Smooth muscle cell (in vitro differentiated cells): ENCODE data around the gene NMUR1. TPM values are rescaled to one million over a fixed set of nuclear protein-coding genes. Genes with fewer than 3 reads are reported as not detected.

ENCODE experiments used
- DNase-seq: peaks from one replicate; lab custom pipeline; 2025; ENCODE audit not compliant: unreplicated experiment; lab: John Stamatoyannopoulos, UW
- H2AFZ ChIP-seq: fragments of 200-600 bp; sonication (generic); 2 replicates; pipeline ENCODE4 v1.6.0; 2016; ENCODE audit warnings: antibody characterized with exemption, low read depth, mild to moderate bottlenecking
- H3F3A ChIP-seq: fragments of 200-600 bp; sonication (generic); 2 replicates; pipeline ENCODE4 v1.6.0; 2017; ENCODE audit warnings: antibody characterized with exemption, low read depth
- H3K27ac ChIP-seq: fragments of 200-600 bp; sonication (generic); 2 replicates; pipeline ENCODE4 v1.5.1; 2016; ENCODE audit warnings: low read depth, mild to moderate bottlenecking
- H3K27me3 ChIP-seq: fragments of 200-600 bp; sonication (generic); 2 replicates; pipeline ENCODE4 v1.6.1; 2016; ENCODE audit warnings: low read depth, mild to moderate bottlenecking
- H3K36me3 ChIP-seq: fragments of 200-600 bp; sonication (generic); 2 replicates; pipeline ENCODE4 v1.5.1; 2016; ENCODE audit warnings: low read depth
- H3K4me1 ChIP-seq: fragments of 200-600 bp; sonication (generic); 2 replicates; pipeline ENCODE4 v1.5.1; 2016; ENCODE audit warnings: low read depth
- H3K4me2 ChIP-seq: fragments of 200-600 bp; sonication (generic); 2 replicates; pipeline ENCODE4 v1.6.0; 2016; ENCODE audit warnings: mild to moderate bottlenecking
- H3K4me3 ChIP-seq: fragments of 200-600 bp; sonication (generic); 2 replicates; pipeline ENCODE4 v1.5.1; 2016; ENCODE audit warnings: mild to moderate bottlenecking
- H3K79me2 ChIP-seq: fragments of 200-600 bp; sonication (generic); 2 replicates; pipeline ENCODE4 v1.6.0; 2016; ENCODE audit warnings: low read depth, mild to moderate bottlenecking
- H3K9ac ChIP-seq: fragments of 200-600 bp; sonication (generic); 2 replicates; pipeline ENCODE4 v1.6.0; 2016; ENCODE audit warnings: low read depth
- H3K9me3 ChIP-seq: fragments of 200-600 bp; sonication (generic); replicated peaks from 2 replicates; pipeline ENCODE4 v1.5.1; 2016; ENCODE audit warnings: low read depth
- H4K20me1 ChIP-seq: fragments of 200-600 bp; sonication (generic); 2 replicates; pipeline ENCODE4 v1.6.0; 2016; ENCODE audit warnings: low read depth
- WGBS: methylation state at CpG from one replicate; pipeline ENCODE4 v1.1.7; 2016; ENCODE audit warnings: low lambda C conversion rate; 5-methylcytosine and 5-hydroxymethylcytosine counted together
- polyA plus RNA-seq: library from polyadenylated mRNA; unstranded; fragments of >200 nt; fragmentation: Nextera tagmentation; extraction: Ambion mirVana; gene quantifications from 2 replicates; pipeline ENCODE4 v1.2.1, GENCODE V29; 2016
- total RNA-seq: library from RNA; depleted of rRNA; stranded (reverse); fragments of >200 nt; gene quantifications from 2 replicates; pipeline ENCODE4 v1.2.3, GENCODE V29; 2014
- TF ChIP-seq, protein P1 (sequence below): fragments of 200-600 bp; sonication (generic); IDR thresholded peaks from 2 replicates; pipeline ENCODE4 v1.5.1; 2017; ENCODE audit warnings: borderline replicate concordance, mild to moderate bottlenecking, antibody characterized with exemption; ENCODE audit not compliant: insufficient read depth, poor library complexity, severe bottlenecking

The NMUR1 gene
- total and polyA plus RNA-seq, 2 experiments from 2014 or later: not detected

DNA sequence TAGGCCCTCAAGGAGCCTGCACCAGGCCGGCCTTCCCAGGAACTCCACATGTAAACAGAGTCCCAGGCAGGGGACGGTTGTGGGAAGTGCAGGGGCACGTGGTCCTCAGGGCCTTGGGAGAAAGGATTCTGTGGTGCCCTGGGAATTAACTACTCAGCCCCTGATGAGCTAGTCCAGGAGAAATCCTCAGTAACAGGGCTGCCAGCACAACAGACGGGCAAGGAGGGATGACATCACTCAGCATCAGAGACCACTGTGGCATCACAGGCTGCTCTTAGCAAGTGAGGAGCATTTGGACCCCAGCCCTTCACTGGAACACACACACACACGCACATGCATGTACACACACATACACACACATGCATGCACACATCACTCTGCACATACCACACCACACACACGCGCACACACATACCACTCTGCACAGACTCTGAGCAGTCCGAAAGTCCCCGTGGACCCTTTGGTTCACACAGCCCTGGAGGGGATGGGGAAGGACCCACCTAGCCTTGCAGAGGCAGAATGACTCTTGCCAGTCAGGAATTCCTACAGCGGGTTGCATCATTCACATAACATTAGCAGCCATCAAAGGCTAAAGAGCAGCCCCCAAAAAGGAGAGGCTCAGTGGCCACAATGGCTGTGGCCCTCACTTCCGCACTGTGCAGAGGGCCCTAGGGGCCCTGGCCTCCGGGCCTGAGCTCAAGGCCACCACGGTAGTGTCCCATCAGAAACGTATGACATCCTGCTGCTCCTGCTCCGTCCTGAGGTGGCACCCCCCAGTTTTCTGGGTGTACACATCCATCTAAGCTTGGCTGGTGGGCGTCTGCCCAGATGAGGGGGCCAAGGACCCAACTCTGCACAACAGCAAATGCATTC, 1.9 kb upstream of the NMUR1 start:
- Histone ChIP-seq H3K36me3 (no peaks in the 10 kb centered on the region), H2AFZ (no peak overlapping the region), H3F3A (no peaks in the 10 kb centered on the region), H3K4me2 (no peak overlapping the region), H3K27me3 (peaks cover 17% of the 10 kb centered on the region), H4K20me1 (no peaks in the 10 kb centered on the region), H3K9ac (no peak overlapping the region), H3K79me2 (no peaks in the 10 kb centered on the region), H3K27ac (no peak overlapping the region), H3K4me3 (no peak overlapping the region), H3K4me1 (peaks cover 5% of the 10 kb centered on the region), H3K9me3 (no peaks in the 10 kb centered on the region)
- WGBS: 74% methylated on average over 16 of the region's 16 CpGs
- TF ChIP-seq, protein P1, sequence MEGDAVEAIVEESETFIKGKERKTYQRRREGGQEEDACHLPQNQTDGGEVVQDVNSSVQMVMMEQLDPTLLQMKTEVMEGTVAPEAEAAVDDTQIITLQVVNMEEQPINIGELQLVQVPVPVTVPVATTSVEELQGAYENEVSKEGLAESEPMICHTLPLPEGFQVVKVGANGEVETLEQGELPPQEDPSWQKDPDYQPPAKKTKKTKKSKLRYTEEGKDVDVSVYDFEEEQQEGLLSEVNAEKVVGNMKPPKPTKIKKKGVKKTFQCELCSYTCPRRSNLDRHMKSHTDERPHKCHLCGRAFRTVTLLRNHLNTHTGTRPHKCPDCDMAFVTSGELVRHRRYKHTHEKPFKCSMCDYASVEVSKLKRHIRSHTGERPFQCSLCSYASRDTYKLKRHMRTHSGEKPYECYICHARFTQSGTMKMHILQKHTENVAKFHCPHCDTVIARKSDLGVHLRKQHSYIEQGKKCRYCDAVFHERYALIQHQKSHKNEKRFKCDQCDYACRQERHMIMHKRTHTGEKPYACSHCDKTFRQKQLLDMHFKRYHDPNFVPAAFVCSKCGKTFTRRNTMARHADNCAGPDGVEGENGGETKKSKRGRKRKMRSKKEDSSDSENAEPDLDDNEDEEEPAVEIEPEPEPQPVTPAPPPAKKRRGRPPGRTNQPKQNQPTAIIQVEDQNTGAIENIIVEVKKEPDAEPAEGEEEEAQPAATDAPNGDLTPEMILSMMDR: no peak
- no peak for DNase-seq

DNA sequence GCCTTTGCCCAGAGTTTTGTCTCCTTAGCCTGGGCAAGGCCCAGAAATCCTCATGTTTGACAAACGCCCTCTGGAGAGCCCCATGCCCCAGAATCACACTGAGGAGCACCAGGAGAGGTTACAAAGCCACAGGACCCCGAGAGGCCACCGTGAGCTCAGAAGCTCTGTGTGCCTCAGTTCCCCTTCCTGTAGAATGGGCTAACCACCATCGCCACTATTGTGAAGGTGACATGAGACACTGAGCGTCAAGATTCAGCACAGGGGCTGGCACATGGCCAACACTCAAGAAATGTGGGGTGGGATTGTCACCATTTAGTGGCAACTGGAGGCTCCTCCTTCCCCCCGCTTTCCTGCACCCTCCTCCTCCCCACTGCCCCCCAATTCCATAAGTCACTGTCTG, 1.2 kb upstream of the NMUR1 start:
- H2AFZ ChIP-seq: no peak overlapping the region
- 93% methylated on average over 6 of the region's 6 CpGs for whole genome bisulfite sequencing
- H3F3A ChIP-seq: no peaks in the 10 kb centered on the region
- TF ChIP-seq, protein P1: no peak
- H3K27me3 ChIP-seq: peaks cover 17% of the 10 kb centered on the region
- DNase-seq: no peak
- H3K4me3 ChIP-seq: no peak overlapping the region
- H3K4me2 ChIP-seq: no peak overlapping the region
- peaks cover 5% of the 10 kb centered on the region for H3K4me1 ChIP-seq
- no peak overlapping the region for H3K9ac ChIP-seq
- no peaks in the 10 kb centered on the region for H3K9me3 ChIP-seq
- no peaks in the 10 kb centered on the region for H3K79me2 ChIP-seq
- H3K27ac ChIP-seq: no peak overlapping the region
- H4K20me1 ChIP-seq: no peaks in the 10 kb centered on the region
- no peaks in the 10 kb centered on the region for H3K36me3 ChIP-seq

DNA sequence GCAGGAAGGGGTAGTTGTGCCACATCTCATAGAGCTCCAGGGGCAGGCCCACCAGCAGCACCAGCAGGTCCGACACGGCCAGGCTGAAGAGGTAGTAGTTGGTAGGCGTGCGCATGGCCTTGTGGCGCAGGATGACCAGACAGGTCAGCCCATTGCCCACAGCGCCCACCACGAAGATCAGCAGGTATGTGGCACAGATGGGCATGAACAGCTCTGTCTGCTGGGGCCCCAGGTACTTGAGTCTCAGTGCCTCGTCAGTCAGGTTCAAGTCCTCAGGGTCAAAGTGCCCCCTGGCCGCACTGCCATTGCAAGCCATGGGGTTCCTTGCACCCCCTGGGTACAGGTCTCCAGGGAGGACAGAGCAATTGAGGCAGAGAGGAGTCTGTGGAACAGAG, 1.6 kb downstream of the NMUR1 start:
- Histone ChIP-seq H3K9ac (no peak overlapping the region), H3K4me2 (no peak overlapping the region), H3K36me3 (no peaks in the 10 kb centered on the region), H4K20me1 (no peaks in the 10 kb centered on the region), H3K9me3 (no peaks in the 10 kb centered on the region), H3K27me3 (peaks cover 17% of the 10 kb centered on the region), H3K79me2 (no peaks in the 10 kb centered on the region), H3K4me1 (peaks cover 5% of the 10 kb centered on the region), H3F3A (no peaks in the 10 kb centered on the region), H3K4me3 (no peak overlapping the region), H3K27ac (no peak overlapping the region), H2AFZ (no peak overlapping the region)
- no peak for DNase-seq
- WGBS: 98% methylated on average over 9 of the region's 9 CpGs
- TF ChIP-seq, protein P1: no peak
